Putamen (tissue), 1 donor: ENCODE data around the gene PHKG1.
"Not testable (repeated sequence)": the region's sequence is repeated elsewhere in the genome, so short reads cannot be mapped to it uniquely, and the experiment has no call there.

Experiments used
- DNase-seq: peaks from one replicate; pipeline ENCODE4 v3.0.0-alpha.2; 2016; ENCODE audit warnings: low spot score

Gene PHKG1

GRCh38 chr7:56045758-56046157 is 47.0 kb downstream of the PHKG1 start:
- DNase-seq: not testable (repeated sequence)

GRCh38 chr7:56040730-56041129 is 52.0 kb downstream of the PHKG1 start:
- DNase-seq: no peak

- peak; percentile 70 for DNase-seq
Observed at GRCh38 chr7:56033671-56034432, 58.9 kb downstream of the PHKG1 start.

- DNase-seq: not testable (repeated sequence)
Observed at GRCh38 chr7:56032578-56032977, 60.2 kb downstream of the PHKG1 start.

- DNase-seq: not testable (repeated sequence)
Observed at GRCh38 chr7:56031556-56031955, 61.2 kb downstream of the PHKG1 start.

- no peak for DNase-seq
Observed at GRCh38 chr7:56030340-56030739, 62.4 kb downstream of the PHKG1 start.
